Coronary artery (tissue), 2 donors: ENCODE data around the gene BCCIP.

Experiments used
- DNase-seq: peaks from one replicate; pipeline ENCODE4 v3.0.0-alpha.2; 2017; ENCODE audit warnings: low spot score
- H3K27ac ChIP-seq, 2 donors: fragments of 200-600 bp; sonication (generic); one replicate each; pipeline ENCODE4 v1.5.1; 2016 to 2019
- H3K4me3 ChIP-seq: fragments of 200-600 bp; sonication (generic); 2 replicates; pipeline ENCODE4 v1.5.1; 2016; ENCODE audit warnings: mild to moderate bottlenecking, moderate library complexity
- CTCF ChIP-seq: fragments of 200-600 bp; sonication (generic); IDR thresholded peaks from one replicate; pipeline ENCODE4 v1.5.1; 2019; ENCODE audit warnings: antibody characterized with exemption

The BCCIP gene

GRCh38 chr10:125779403-125780327 lies 43.7 kb upstream of the BCCIP start:
- peak; percentile 57 for DNase-seq
- no peak overlapping the region for H3K4me3 ChIP-seq
- H3K27ac ChIP-seq, result no peak overlapping the region
- no peak for TF ChIP-seq CTCF

- no peak for TF ChIP-seq CTCF
- Histone ChIP-seq H3K4me3 (no peak overlapping the region), H3K27ac (no peak overlapping the region)
- peak; percentile 58 for DNase-seq
Observed at GRCh38 chr10:125781374-125781773, 42.0 kb upstream of the BCCIP start.

GRCh38 chr10:125782054-125782453 lies 41.3 kb upstream of the BCCIP start:
- Histone ChIP-seq H3K27ac (no peak overlapping the region), H3K4me3 (no peak overlapping the region)
- DNase-seq, result peak; percentile 46
- TF ChIP-seq CTCF, result no peak

GRCh38 chr10:125782616-125783015 lies 40.7 kb upstream of the BCCIP start:
- no peak for TF ChIP-seq CTCF
- Histone ChIP-seq H3K27ac (no peak overlapping the region), H3K4me3 (no peak overlapping the region)
- DNase-seq, result peak; percentile 50

GRCh38 chr10:125783408-125783807 lies 39.9 kb upstream of the BCCIP start:
- DNase-seq, result peak; percentile 57
- H3K27ac ChIP-seq, result no peak overlapping the region
- TF ChIP-seq CTCF, result no peak

GRCh38 chr10:125783957-125784356 lies 39.4 kb upstream of the BCCIP start:
- Histone ChIP-seq H3K27ac (no peak overlapping the region), H3K4me3 (no peak overlapping the region)
- TF ChIP-seq CTCF, result no peak
- peak; percentile 9 for DNase-seq

More at GRCh38 chr10:125783408-125783807, 39.9 kb upstream of the BCCIP start:
- no peak overlapping the region for H3K4me3 ChIP-seq

GRCh38 chr10:125785791-125786190 lies 37.6 kb upstream of the BCCIP start:
- Histone ChIP-seq H3K27ac (no peak overlapping the region), H3K4me3 (no peak overlapping the region)
- peak; percentile 62 for DNase-seq
- no peak for TF ChIP-seq CTCF
